Hematopoietic multipotent progenitor cell treated with erythropoietin and hydrocortisone succinate and interleukin-3 and kit ligand, for 6 days (in vitro differentiated cells): ENCODE measurements around the gene ZFAND2A.
"Not testable (repeated sequence)": the region's sequence is repeated elsewhere in the genome, so short reads cannot be mapped to it uniquely, and the experiment has no call there.

Experiments
- DNase-seq: peaks from one replicate; pipeline ENCODE4 v3.0.0-alpha.2; 2015

ZFAND2A gene

GRCh38 chr7:1150400-1151002 is 9.5 kb downstream of the ZFAND2A start:
- DNase-seq: no peak

GRCh38 chr7:1149351-1149794 is 10.6 kb downstream of the ZFAND2A start:
- no peak for DNase-seq

DNA sequence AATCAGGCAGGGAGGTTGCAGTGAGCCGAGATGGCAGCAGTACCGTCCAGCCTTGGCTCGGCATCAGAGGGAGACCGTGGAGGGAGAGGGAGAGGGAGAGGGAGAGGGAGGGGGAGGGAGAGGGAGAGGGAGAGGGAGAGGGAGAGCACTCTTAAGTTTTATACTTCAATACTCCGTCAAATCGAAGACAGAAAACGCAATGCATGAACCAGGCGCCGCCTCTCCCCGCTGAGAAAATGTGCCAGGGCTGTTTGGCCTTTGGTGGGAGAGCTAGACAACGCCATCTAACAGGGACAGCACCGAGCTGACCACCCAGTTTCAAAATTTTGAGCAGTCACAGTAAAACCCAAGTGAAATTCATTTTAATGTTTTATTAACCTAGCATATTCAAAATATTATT is 12.1 kb downstream of the ZFAND2A start:
- DNase-seq: not testable (repeated sequence)

DNA sequence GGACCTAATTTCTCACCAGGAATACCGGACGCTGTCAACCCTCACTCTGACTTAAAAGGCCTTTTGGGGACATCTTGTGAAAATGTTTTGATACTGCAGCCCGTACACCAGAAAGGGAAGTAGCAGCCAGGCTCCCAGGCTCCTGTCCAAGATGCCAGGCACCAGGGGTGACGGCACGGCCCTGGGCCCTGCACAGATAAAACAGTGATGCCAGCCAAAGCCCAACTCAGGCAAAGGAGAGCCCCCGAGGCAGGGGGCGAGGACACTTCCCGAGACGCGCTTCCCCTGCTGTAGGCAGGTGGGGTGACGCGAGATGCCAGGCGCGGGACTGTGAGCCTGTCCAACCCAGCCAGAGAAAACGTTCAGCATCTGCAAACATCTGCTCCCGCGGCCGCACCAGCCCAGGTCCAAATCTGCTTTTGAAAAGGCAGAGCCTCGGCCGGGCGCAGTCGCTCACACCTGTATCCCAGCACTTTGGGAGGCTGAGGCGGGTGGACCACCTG is 15.7 kb downstream of the ZFAND2A start:
- peak; percentile 74 for DNase-seq

DNA sequence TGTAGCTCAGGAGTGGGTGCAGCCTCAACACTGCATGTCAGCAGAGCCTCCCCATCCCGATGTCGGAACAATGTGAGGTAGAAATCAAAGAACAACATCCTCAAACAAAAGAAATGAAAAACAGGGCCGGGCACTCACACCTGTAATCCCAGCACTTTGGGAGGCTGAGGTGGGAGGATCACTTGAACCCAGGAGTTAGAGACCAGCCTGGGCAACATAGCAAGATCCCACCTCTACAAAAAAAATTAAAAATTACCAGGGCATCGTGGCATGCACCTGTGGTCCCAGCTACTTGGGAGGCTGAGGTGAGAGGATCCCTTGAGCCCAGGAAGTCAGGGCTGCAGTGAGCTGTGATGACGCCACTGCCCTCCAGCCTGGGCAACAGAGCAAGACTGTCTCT is 17.0 kb downstream of the ZFAND2A start:
- not testable (repeated sequence) for DNase-seq

DNA sequence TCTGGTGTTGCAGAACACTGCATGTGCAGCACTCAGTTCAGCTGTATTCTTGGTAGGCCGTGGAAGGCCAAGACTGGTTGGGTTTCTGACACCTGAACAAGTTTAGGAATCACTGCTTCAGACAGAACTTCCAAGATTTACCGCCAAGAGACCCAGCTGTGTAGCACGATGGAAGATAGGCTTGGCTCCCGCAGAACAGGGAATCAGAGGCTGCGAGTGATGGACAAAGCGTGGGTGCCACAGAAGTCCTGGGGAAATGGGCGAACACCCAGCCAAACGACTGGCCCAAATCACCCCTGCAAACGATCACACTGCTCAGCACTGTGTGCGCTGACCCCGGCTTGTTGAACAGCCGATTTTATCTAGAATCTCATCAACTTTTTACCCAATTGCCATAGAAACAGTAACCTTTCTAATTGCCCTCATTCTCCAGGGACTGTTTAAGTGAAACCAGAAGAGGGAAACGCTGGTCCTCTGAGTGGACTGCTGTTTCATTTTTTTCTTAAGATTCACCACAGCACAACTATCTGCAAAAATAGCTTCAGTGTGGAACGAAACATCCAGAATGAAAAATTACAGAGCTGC is 17.9 kb downstream of the ZFAND2A start:
- DNase-seq: no peak

DNA sequence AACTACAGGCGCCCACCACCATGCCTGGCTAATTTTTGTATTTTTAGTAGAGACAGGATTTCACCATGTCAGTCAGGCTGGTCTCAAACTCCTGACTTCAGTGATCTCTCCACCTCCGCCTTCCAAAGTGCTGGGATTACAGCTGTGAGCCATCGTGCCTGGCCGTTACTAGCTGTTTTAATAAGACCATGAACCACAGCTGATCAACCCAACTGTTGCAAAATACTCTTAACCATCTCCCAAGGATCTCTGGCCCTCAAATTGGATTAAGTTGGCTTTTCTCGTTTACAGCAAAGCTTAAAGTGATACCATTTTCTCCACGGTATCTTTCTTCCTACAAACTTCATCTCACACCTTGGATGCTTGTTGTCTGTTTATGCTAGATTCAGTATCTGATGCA is 18.3 kb downstream of the ZFAND2A start:
- no peak for DNase-seq

DNA sequence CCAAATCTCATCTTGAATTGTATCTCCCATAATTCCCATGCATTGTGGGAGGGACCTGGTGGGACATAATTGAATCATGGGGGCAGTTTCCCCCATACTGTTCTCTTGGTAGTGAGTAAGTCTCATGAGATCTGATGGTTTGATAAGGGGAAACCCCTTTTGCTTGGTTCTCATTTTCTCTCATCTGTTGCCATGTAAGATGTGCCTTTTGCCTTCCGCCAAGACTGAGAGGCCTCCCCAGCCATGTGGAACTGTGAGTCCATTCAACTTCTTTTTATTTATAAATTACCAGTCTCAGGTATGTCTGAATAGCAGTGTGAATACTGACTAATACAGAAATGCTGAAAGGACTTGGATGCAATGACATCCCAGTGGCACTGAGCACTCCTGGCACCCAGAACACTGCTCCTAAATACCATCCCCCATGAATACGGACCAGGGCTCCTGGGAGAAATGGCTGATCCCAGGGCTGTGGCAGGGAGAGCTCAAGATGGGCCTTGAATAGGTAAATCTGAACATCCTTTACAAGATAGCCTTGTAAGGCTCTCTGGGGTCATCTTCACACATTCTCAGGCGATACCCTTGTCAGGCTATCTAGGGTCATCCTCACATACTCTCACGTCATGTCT is 19.4 kb downstream of the ZFAND2A start:
- no peak for DNase-seq

DNA sequence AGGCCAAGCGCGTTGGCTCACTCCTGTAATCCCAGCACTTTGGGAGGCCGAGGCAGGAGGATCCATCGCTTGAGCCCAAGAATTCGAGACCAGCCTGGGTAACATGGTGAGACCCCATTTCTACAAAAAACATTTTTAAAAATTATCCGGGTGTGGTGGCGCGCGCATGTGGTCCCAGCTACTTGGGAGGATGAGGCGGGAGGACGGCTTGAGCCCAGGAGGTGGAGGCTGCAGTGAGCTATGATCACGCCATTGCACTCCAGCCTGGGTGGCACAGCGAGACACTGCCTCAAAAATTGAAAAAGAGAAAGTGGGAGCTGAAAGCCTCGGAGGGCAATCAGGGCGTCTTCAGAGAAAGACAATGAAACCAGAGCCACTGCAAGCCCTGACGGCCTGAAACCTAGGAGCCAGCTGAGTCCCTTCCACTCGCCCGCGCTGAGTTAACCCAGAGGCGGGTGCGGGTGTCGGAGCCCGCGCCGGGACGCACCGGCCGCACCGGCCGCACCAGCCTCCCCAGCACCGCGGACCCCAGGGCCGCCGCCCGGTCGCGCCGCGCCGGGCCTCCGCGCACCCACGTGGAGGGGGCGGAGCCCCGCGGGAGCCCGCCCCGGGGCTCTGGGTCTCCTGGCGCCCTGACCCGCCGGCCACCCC is 22.4 kb downstream of the ZFAND2A start:
- no peak for DNase-seq

DNA sequence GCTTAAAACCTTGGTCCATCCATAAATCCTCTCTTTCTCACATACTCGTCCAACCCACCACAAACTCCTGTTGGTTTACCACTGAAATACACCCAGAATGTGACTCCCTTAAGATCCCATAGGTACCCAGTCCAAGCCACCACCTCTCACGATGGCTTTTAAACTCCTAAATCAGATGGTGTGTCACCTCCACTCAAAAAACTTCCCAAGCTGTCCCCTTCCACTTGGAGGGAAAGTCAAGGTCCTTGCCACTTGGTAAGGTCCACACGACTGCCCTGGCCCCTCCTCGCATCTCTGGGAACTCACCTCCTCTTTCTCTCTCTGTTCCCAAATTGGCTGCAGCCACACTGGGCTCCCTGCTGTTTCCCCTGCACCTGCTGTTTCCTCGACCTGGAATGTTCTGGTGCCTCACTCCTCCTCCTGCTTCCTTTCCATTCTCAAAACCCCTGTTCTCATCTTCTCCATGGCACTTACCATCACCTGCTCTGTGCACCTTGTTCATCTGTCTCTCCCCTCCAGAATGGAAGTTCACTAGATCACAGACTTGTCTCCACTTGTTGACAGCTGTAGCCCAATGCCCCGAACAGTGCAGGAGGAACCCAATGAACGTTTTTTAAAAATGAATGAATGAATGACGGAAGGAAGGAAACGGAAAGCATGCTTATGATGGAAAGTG is 23.0 kb downstream of the ZFAND2A start:
- peak; percentile 62 for DNase-seq

GRCh38 chr7:1134951-1135350 is 25.0 kb downstream of the ZFAND2A start:
- no peak for DNase-seq

GRCh38 chr7:1131471-1132265 is 28.3 kb downstream of the ZFAND2A start:
- DNase-seq: no peak

- no peak for DNase-seq
Measured at GRCh38 chr7:1130021-1130990, 29.7 kb downstream of the ZFAND2A start.

DNA sequence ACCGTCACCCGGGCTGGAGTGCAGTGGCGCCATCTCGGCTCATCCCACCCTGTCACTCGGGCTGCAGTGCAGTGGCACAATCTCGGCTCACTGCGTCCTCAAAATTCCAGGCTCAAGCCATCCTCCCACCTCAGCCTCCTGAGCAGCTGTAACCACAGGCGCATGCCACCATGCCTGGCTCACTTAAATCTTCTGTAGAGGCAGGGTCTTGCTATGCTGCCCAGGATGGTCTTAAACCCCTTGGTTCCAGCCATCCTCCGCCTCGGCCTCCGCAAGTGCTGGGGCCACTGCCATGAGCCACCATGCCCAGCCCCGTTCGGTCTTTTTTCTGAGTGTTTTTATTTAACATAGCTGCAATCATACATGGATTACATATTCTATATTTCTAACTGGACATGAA is 30.6 kb downstream of the ZFAND2A start:
- no peak for DNase-seq

- DNase-seq: no peak
Measured at GRCh38 chr7:1127001-1127400, 33.0 kb downstream of the ZFAND2A start.

DNA sequence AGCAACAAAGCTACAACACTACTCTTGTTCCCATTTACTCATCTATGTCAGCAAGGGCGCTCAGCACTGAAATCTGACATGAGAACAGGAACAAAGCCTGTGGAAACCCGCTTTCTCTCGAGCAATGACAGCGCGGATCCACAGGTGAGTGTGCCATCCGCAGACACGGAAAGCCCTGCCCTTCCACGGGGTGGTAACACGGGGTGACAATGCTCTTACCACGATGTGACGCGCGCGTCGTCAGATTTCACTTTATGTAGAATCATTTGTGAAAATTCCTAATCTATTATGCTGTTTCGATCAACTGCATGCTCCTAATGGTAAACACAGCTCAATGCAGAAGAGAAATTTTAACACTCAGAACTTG is 34.4 kb downstream of the ZFAND2A start:
- no peak for DNase-seq

GRCh38 chr7:1124816-1125602 is 35.0 kb downstream of the ZFAND2A start:
- no peak for DNase-seq

DNA sequence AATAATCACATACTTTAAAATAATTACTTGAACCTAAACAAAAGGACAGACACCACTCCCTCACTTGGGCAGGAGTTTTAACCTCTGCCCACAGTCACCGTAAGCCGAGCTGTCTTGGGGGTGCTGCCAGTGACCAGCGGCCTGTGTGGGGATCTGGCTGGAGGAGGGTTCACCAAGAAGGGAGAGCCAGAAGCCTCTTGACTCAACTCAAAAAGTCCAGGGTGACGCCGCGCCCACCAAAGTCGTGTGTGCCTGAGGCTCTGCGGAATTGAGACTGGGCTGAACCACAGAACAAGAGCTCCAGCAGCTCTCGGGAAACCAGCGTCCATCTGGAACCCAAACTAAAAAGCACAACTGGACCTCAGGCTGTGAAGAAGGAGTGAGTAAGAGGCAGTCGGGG is 35.8 kb downstream of the ZFAND2A start:
- DNase-seq: no peak

GRCh38 chr7:1123715-1124114 is 36.3 kb downstream of the ZFAND2A start:
- no peak for DNase-seq

DNA sequence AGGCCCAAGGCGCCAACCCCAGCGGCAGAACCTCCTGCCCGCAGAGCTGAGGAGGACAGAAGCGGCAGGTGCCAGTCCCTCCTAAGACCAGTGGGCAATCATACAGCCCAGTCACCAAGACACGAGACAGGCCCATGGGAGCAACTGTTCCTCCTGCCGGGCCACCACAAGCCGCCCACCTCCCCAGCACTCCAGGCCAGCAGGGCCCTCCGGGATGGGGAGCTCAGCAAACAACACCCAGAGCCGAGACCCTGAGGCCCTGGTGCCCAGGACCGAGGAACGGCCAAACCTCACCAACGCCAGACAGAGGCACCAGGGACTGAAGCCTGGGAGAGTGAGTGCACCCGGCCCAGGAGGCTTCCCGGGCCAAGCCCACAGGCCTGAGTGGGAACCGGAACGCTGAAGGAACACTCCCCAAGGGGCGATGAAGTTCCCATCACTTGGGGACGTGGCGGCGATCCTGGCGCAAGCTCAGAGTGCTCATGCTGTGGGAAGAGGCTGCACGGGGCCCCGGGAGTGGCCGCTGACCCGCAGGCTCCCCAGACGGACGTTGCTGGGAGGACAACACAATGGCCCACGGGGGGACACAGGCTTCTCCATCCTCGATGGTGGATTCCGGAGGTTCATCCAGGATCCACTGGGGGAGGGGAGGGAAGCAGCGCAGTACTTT is 37.0 kb downstream of the ZFAND2A start:
- DNase-seq: no peak
